GM23338 (cell line): ENCODE results near the gene LILRA6. TPM values are rescaled to one million over a fixed set of nuclear protein-coding genes. Genes with fewer than 3 reads are reported as not detected.

Experiments
- ATAC-seq: fragments of 200-7000 bp; cut with Tn5 transposase; 3 replicates; pipeline ENCODE4 v1.9.1; 2020
- DNase-seq: peaks from one replicate; pipeline ENCODE4 v3.0.0-alpha.2; 2015; ENCODE audit warnings: low spot score
- H2AFZ ChIP-seq: fragments of 200-600 bp; sonication (generic); 2 replicates; pipeline ENCODE4 v1.8.0; 2016; ENCODE audit warnings: antibody characterized with exemption, mild to moderate bottlenecking, moderate library complexity
- H3F3A ChIP-seq: fragments of 200-600 bp; sonication (generic); replicated peaks from 2 replicates; pipeline ENCODE4 v1.8.0; 2017; ENCODE audit warnings: antibody characterized with exemption, mixed run types, low read depth
- H3K27ac ChIP-seq: fragments of 200-600 bp; sonication (generic); 2 replicates; pipeline ENCODE4 v1.6.1; 2016; ENCODE audit warnings: low read depth
- H3K27me3 ChIP-seq: fragments of 200-600 bp; sonication (generic); 2 replicates; pipeline ENCODE4 v1.8.0; 2016; ENCODE audit warnings: mild to moderate bottlenecking, mixed run types, moderate library complexity; ENCODE audit not compliant: insufficient read depth
- H3K36me3 ChIP-seq: fragments of 200-600 bp; sonication (generic); 2 replicates; pipeline ENCODE4 v1.8.0; 2016; ENCODE audit warnings: mild to moderate bottlenecking; ENCODE audit not compliant: insufficient read depth
- H3K4me1 ChIP-seq: fragments of 200-600 bp; sonication (generic); 2 replicates; pipeline ENCODE4 v1.8.0; 2016; ENCODE audit warnings: mild to moderate bottlenecking, moderate library complexity; ENCODE audit not compliant: insufficient read depth
- H3K4me2 ChIP-seq: fragments of 200-600 bp; sonication (generic); 2 replicates; pipeline ENCODE4 v1.7.1; 2017; ENCODE audit warnings: mixed run types
- H3K4me3 ChIP-seq: fragments of 200-600 bp; sonication (generic); 2 replicates; pipeline ENCODE4 v1.6.1; 2016; ENCODE audit warnings: mixed run types
- H3K79me2 ChIP-seq: fragments of 200-600 bp; sonication (generic); replicated peaks from 2 replicates; pipeline ENCODE4 v1.8.0; 2017; ENCODE audit warnings: mild to moderate bottlenecking; ENCODE audit not compliant: insufficient read depth
- H3K9me2 ChIP-seq: fragments of 200-600 bp; sonication (generic); 2 replicates; pipeline ENCODE4 v1.8.0; 2017; ENCODE audit not compliant: insufficient read depth
- H4K20me1 ChIP-seq: fragments of 200-600 bp; sonication (generic); replicated peaks from 2 replicates; pipeline ENCODE4 v1.8.0; 2017; ENCODE audit warnings: mild to moderate bottlenecking; ENCODE audit not compliant: insufficient read depth
- H3K27ac Mint-ChIP-seq: 2 replicates; pipeline ENCODE4 v1.8.0; 2020; ENCODE audit warnings: inconsistent platforms, mild to moderate bottlenecking, moderate library complexity, mixed read lengths
- H3K27me3 Mint-ChIP-seq: 3 replicates; pipeline ENCODE4 v1.8.0; 2022; ENCODE audit warnings: low read depth, mild to moderate bottlenecking, moderate library complexity, mixed read lengths, inconsistent platforms; ENCODE audit not compliant: insufficient read depth, poor library complexity
- H3K36me3 Mint-ChIP-seq: 3 replicates; pipeline ENCODE4 v1.8.0; 2021; ENCODE audit warnings: low read depth, mild to moderate bottlenecking, inconsistent platforms, moderate library complexity, mixed read lengths
- H3K4me1 Mint-ChIP-seq: 3 replicates; pipeline ENCODE4 v1.8.0; 2020; ENCODE audit warnings: mild to moderate bottlenecking, inconsistent platforms, mixed read lengths
- H3K4me3 Mint-ChIP-seq: 3 replicates; pipeline ENCODE4 v1.8.0; 2021; ENCODE audit warnings: moderate library complexity, mild to moderate bottlenecking, inconsistent platforms, mixed read lengths
- H3K9me3 Mint-ChIP-seq: 3 replicates; pipeline ENCODE4 v1.8.0; 2020; ENCODE audit warnings: moderate library complexity, mild to moderate bottlenecking, inconsistent platforms, mixed read lengths
- CREB1 ChIP-seq: fragments of 250-450 bp; sonication (Bioruptor Pico); IDR thresholded peaks from 2 replicates; pipeline ENCODE4 v1.5.0; 2020; ENCODE audit warnings: low read depth, mild to moderate bottlenecking, moderate library complexity
- EZH2phosphoT487 ChIP-seq: fragments of 200-600 bp; sonication (generic); IDR thresholded peaks from one replicate; pipeline ENCODE4 v1.8.1; 2018; ENCODE audit warnings: antibody characterized with exemption; ENCODE audit not compliant: unreplicated experiment
- POLR2AphosphoS5 ChIP-seq: IDR thresholded peaks from 2 replicates; pipeline ENCODE4 v1.6.1; 2016; ENCODE audit warnings: antibody characterized with exemption, low read depth
- STAT1 ChIP-seq: IDR thresholded peaks from one replicate; pipeline ENCODE4 v1.6.1; 2016; ENCODE audit warnings: antibody characterized with exemption; ENCODE audit not compliant: unreplicated experiment
- polyA plus RNA-seq: library from polyadenylated mRNA; unstranded; fragments of >200 nt; fragmentation: Nextera tagmentation; extraction: Ambion mirVana; gene quantifications from 2 replicates; pipeline ENCODE4 v1.2.1, GENCODE V29; 2016
- total RNA-seq: library from RNA; depleted of rRNA; stranded (reverse); fragments of >200 nt; shearing (Covaris generic); gene quantifications from 2 replicates; pipeline ENCODE4 v1.2.3, GENCODE V29; 2014
- TF ChIP-seq, protein P1 (sequence below): fragments of 250-450 bp; sonication (Bioruptor Pico); IDR thresholded peaks from 2 replicates; pipeline ENCODE4 v1.5.0; 2020; ENCODE audit warnings: mild to moderate bottlenecking, moderate library complexity
- TF ChIP-seq, protein P2 (sequence below), 2 experiments: fragments of 200-600 bp in 1 of 2; sonication (generic) in 1 of 2; conservative IDR thresholded peaks; 2 replicates each; pipeline versions ENCODE4 v1.5.1 to v1.6.1; 2016 to 2017; ENCODE audit warnings: antibody characterized with exemption in 2 of 2, low read depth in 2 of 2, mild to moderate bottlenecking in 2 of 2, moderate library complexity in 1 of 2

The LILRA6 gene
- total and polyA plus RNA-seq, 2 experiments from 2014 or later = not detected

DNA sequence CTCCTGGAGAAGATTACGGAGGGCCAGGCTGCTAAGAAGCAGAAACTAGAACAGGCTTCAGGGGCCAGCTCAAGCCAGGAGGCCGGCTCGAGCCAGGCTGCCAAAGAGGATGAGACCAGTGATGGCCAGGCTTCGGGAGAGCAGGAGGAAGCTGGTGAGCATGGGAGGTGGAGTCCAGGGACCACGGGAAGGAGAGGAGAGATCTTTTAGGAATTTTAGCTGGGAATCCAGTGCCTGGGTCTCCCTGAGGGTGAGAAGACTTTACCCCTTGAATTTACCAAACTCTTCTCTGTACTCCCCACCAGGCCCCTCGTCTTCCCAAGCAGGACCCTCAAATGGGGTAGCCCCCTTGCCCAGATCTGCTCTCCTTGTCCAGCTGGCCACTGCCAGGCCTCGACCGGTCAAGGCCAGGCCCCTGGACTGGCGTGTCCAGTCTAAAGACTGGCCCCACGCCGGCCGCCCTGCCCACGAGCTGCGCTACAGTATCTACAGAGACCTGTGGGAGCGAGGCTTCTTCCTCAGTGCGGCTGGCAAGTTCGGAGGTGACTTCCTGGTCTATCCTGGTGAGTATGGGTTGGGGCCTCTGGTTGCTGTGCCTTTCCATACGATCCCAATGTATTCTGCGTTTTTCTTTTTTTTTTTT is 50.7 kb downstream of the LILRA6 start (continued):
- TF ChIP-seq, protein P1, sequence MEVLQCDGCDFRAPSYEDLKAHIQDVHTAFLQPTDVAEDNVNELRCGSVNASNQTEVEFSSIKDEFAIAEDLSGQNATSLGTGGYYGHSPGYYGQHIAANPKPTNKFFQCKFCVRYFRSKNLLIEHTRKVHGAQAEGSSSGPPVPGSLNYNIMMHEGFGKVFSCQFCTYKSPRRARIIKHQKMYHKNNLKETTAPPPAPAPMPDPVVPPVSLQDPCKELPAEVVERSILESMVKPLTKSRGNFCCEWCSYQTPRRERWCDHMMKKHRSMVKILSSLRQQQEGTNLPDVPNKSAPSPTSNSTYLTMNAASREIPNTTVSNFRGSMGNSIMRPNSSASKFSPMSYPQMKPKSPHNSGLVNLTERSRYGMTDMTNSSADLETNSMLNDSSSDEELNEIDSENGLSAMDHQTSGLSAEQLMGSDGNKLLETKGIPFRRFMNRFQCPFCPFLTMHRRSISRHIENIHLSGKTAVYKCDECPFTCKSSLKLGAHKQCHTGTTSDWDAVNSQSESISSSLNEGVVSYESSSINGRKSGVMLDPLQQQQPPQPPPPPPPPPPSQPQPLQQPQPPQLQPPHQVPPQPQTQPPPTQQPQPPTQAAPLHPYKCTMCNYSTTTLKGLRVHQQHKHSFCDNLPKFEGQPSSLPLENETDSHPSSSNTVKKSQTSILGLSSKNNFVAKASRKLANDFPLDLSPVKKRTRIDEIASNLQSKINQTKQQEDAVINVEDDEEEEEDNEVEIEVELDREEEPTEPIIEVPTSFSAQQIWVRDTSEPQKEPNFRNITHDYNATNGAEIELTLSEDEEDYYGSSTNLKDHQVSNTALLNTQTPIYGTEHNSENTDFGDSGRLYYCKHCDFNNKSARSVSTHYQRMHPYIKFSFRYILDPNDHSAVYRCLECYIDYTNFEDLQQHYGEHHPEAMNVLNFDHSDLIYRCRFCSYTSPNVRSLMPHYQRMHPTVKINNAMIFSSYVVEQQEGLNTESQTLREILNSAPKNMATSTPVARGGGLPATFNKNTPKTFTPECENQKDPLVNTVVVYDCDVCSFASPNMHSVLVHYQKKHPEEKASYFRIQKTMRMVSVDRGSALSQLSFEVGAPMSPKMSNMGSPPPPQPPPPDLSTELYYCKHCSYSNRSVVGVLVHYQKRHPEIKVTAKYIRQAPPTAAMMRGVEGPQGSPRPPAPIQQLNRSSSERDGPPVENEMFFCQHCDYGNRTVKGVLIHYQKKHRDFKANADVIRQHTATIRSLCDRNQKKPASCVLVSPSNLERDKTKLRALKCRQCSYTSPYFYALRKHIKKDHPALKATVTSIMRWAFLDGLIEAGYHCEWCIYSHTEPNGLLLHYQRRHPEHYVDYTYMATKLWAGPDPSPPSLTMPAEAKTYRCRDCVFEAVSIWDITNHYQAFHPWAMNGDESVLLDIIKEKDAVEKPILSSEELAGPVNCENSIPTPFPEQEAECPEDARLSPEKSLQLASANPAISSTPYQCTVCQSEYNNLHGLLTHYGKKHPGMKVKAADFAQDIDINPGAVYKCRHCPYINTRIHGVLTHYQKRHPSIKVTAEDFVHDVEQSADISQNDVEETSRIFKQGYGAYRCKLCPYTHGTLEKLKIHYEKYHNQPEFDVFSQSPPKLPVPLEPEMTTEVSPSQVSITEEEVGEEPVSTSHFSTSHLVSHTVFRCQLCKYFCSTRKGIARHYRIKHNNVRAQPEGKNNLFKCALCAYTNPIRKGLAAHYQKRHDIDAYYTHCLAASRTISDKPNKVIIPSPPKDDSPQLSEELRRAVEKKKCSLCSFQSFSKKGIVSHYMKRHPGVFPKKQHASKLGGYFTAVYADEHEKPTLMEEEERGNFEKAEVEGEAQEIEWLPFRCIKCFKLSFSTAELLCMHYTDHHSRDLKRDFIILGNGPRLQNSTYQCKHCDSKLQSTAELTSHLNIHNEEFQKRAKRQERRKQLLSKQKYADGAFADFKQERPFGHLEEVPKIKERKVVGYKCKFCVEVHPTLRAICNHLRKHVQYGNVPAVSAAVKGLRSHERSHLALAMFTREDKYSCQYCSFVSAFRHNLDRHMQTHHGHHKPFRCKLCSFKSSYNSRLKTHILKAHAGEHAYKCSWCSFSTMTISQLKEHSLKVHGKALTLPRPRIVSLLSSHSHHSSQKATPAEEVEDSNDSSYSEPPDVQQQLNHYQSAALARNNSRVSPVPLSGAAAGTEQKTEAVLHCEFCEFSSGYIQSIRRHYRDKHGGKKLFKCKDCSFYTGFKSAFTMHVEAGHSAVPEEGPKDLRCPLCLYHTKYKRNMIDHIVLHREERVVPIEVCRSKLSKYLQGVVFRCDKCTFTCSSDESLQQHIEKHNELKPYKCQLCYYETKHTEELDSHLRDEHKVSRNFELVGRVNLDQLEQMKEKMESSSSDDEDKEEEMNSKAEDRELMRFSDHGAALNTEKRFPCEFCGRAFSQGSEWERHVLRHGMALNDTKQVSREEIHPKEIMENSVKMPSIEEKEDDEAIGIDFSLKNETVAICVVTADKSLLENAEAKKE = no peak
- TF ChIP-seq POLR2AphosphoS5 (no peak), EZH2phosphoT487 (no peak)
- TF ChIP-seq, protein P2, sequence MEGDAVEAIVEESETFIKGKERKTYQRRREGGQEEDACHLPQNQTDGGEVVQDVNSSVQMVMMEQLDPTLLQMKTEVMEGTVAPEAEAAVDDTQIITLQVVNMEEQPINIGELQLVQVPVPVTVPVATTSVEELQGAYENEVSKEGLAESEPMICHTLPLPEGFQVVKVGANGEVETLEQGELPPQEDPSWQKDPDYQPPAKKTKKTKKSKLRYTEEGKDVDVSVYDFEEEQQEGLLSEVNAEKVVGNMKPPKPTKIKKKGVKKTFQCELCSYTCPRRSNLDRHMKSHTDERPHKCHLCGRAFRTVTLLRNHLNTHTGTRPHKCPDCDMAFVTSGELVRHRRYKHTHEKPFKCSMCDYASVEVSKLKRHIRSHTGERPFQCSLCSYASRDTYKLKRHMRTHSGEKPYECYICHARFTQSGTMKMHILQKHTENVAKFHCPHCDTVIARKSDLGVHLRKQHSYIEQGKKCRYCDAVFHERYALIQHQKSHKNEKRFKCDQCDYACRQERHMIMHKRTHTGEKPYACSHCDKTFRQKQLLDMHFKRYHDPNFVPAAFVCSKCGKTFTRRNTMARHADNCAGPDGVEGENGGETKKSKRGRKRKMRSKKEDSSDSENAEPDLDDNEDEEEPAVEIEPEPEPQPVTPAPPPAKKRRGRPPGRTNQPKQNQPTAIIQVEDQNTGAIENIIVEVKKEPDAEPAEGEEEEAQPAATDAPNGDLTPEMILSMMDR (conservative IDR thresholded peaks at IDR 0.05; ENCODE audit: low read depth in 2 of 2) = no peak

DNA sequence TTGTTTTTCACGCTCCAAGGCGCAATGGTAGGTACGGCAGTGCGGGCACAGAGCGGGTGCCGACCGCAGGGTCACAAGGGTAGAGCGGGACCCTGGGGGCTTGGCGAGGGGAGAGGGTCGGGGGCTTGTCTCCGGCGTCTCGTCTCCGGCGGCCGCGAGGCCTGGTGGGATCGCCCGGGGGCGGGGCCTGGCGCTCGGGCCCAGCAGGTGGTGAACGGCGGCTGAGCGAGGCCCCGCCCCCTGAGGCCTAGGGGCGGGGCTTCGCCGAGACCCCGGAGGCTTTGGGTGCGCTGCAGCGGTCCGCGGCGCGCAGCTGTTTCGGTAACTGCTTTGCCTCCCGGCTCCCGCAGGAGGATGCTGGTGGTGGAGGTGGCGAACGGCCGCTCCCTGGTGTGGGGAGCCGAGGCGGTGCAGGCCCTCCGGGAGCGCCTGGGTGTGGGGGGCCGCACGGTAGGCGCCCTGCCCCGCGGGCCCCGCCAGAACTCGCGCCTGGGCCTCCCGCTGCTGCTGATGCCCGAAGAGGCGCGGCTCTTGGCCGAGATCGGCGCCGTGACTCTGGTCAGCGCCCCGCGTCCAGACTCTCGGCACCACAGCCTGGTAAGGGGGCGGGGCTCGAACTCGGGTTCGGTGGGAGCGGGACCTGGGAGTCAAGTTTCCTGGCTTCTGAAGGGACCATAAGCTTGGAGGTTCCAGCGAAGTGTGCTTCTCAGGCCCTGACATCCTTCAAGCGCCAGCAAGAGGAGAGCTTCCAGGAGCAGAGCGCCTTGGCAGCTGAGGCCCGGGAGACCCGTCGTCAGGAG is 51.4 kb downstream of the LILRA6 start, which contains the start of gene TSEN34:
Gene TSEN34, plus strand, starts transcription at position 298 of the 800 bp plus-strand sequence. Its CDS starts 57 bp downstream, at position 355.
- H3K4me1 Mint-ChIP-seq = peaks cover 26% of the 10 kb centered on the region
- peaks cover 18% of the 10 kb centered on the region for H3K27me3 Mint-ChIP-seq
- peak within 1 kb of the TSS; percentile 88 for H3K4me3 Mint-ChIP-seq
- no peaks in the 10 kb centered on the region; the same call in 2 of the 3 replicates for H3K9me3 Mint-ChIP-seq
- H3K27ac ChIP-seq = peak within 1 kb of the TSS; percentile 94
- H3K4me1 ChIP-seq = peaks cover 7% of the 10 kb centered on the region; the same call in 1 of the 2 replicates
- H3K36me3 ChIP-seq = peaks cover 18% of the 10 kb centered on the region
- H3K4me3 ChIP-seq = peak within 1 kb of the TSS; percentile 97
- H3K4me2 ChIP-seq = peak within 1 kb of the TSS; percentile 98
- H4K20me1 ChIP-seq = peaks cover 13% of the 10 kb centered on the region
- no peaks in the 10 kb centered on the region for H3K9me2 ChIP-seq
- DNase-seq (peak; percentile 88), ATAC-seq (peak; percentile 18)
- H3F3A ChIP-seq = peaks cover 18% of the 10 kb centered on the region
- H3K27me3 ChIP-seq = no peaks in the 10 kb centered on the region
- TF ChIP-seq STAT1 (no peak), CREB1 (peak; percentile 43; the same call in 1 of the 2 replicates), POLR2AphosphoS5 (peak; percentile 86)
- TF ChIP-seq, protein P2 (conservative IDR thresholded peaks at IDR 0.05; ENCODE audit: low read depth in 2 of 2) = no peak
- H3K79me2 ChIP-seq = peaks cover 43% of the 10 kb centered on the region
- H2AFZ ChIP-seq = peak within 1 kb of the TSS; percentile 86; the same call in 1 of the 2 replicates
- peaks cover 49% of the 10 kb centered on the region for H3K36me3 Mint-ChIP-seq
- peak within 1 kb of the TSS; percentile 100 for H3K27ac Mint-ChIP-seq
